Stimulated activated CD4-positive, alpha-beta T cell treated with anti-CD3 and anti-CD28 coated beads, Interleukin-4, amount 100 ng/mL, for 4 hours (primary cell): Measurements from ENCODE around the gene RAD18.

Experiments used
- DNase-seq, 2 experiments: peaks; one replicate each; pipeline ENCODE4 v3.0.0-alpha.2; 2020

Gene RAD18

GRCh38 chr3:8857720-8858367 is 105.4 kb downstream of the RAD18 start:
- DNase-seq = no peak

GRCh38 chr3:8856721-8857120 is 106.6 kb downstream of the RAD18 start:
- no peak for DNase-seq

GRCh38 chr3:8856071-8856470 is 107.2 kb downstream of the RAD18 start:
- DNase-seq = no peak

GRCh38 chr3:8854656-8855055 is 108.6 kb downstream of the RAD18 start:
- no peak for DNase-seq

- DNase-seq = no peak
Measured at GRCh38 chr3:8853081-8853480, 110.2 kb downstream of the RAD18 start.

GRCh38 chr3:8852511-8852910 is 110.8 kb downstream of the RAD18 start:
- no peak for DNase-seq

GRCh38 chr3:8851703-8852102 is 111.6 kb downstream of the RAD18 start:
- DNase-seq = no peak

GRCh38 chr3:8848696-8849131 is 114.6 kb downstream of the RAD18 start:
- no peak for DNase-seq

- no peak for DNase-seq
Measured at GRCh38 chr3:8847317-8847716, 116.0 kb downstream of the RAD18 start.

GRCh38 chr3:8846176-8846575 is 117.1 kb downstream of the RAD18 start:
- DNase-seq = no peak

- DNase-seq = no peak
Measured at GRCh38 chr3:8845641-8846040, 117.6 kb downstream of the RAD18 start.

GRCh38 chr3:8843347-8843746 is 119.9 kb downstream of the RAD18 start:
- DNase-seq = no peak

GRCh38 chr3:8842293-8842692 is 121.0 kb downstream of the RAD18 start:
- DNase-seq = no peak

- no peak for DNase-seq
Measured at GRCh38 chr3:8841472-8841871, 121.8 kb downstream of the RAD18 start.

GRCh38 chr3:8840556-8840955 is 122.7 kb downstream of the RAD18 start:
- no peak for DNase-seq

- DNase-seq = no peak
Measured at GRCh38 chr3:8839607-8840325, 123.5 kb downstream of the RAD18 start.

GRCh38 chr3:8838765-8839423 is 124.4 kb downstream of the RAD18 start:
- no peak for DNase-seq

GRCh38 chr3:8838234-8838633 is 125.0 kb downstream of the RAD18 start:
- DNase-seq = no peak

GRCh38 chr3:8837162-8837561 is 126.1 kb downstream of the RAD18 start:
- no peak for DNase-seq

- no peak for DNase-seq
Measured at GRCh38 chr3:8836096-8836495, 127.2 kb downstream of the RAD18 start.

GRCh38 chr3:8835385-8835784 is 127.9 kb downstream of the RAD18 start:
- no peak for DNase-seq

GRCh38 chr3:8834974-8835373 is 128.3 kb downstream of the RAD18 start:
- DNase-seq = no peak

- no peak for DNase-seq
Measured at GRCh38 chr3:8827641-8828040, 135.6 kb downstream of the RAD18 start.
